NCI-H128 (cell line): ENCODE data around the gene NSUN6.

ENCODE experiments used
- DNase-seq: peaks from one replicate; lab custom pipeline; 2025; ENCODE audit not compliant: unreplicated experiment; lab: John Stamatoyannopoulos, UW

Gene NSUN6

GRCh38 chr10:18505456-18506118 lies 145.8 kb downstream of the NSUN6 start:
- no peak for DNase-seq

GRCh38 chr10:18504161-18504560 lies 147.2 kb downstream of the NSUN6 start:
- no peak for DNase-seq

GRCh38 chr10:18501629-18502028 lies 149.8 kb downstream of the NSUN6 start:
- no peak for DNase-seq

GRCh38 chr10:18501198-18501597 lies 150.2 kb downstream of the NSUN6 start:
- no peak for DNase-seq

GRCh38 chr10:18500576-18500975 lies 150.8 kb downstream of the NSUN6 start:
- no peak for DNase-seq

- DNase-seq = no peak
Measured at GRCh38 chr10:18498998-18499397, 152.4 kb downstream of the NSUN6 start.

GRCh38 chr10:18497806-18498369 lies 153.5 kb downstream of the NSUN6 start:
- DNase-seq = no peak
